ENCODE results near the gene DPP6.

- TF ChIP-seq CTCF (IDR thresholded peaks at IDR 0.05) = no peak
- TF ChIP-seq POLR2A (IDR thresholded peaks at IDR 0.05) = no peak
Measured at GRCh38 chr7:154735766-154736165, 683.6 kb downstream of the DPP6 start.
